Activated CD4-positive, alpha-beta T cell treated with anti-CD3 and anti-CD28 coated beads, Interleukin-2, amount 50 U/mL, for 4 hours (primary cell): ENCODE results near the gene HSD17B12.
"Not testable (repeated sequence)": the region's sequence is repeated elsewhere in the genome, so short reads cannot be mapped to it uniquely, and the experiment has no call there.

Experiments used
- DNase-seq, 2 experiments: peaks; one replicate each; pipeline ENCODE4 v3.0.0-alpha.2; 2020

HSD17B12 gene

GRCh38 chr11:43748095-43748494, 67.6 kb downstream of the HSD17B12 start:
- DNase-seq: no peak

- DNase-seq: no peak
Measured at GRCh38 chr11:43751726-43752125, 71.2 kb downstream of the HSD17B12 start.

GRCh38 chr11:43756575-43756974, 76.0 kb downstream of the HSD17B12 start:
- no peak for DNase-seq

- no peak for DNase-seq
Measured at GRCh38 chr11:43758927-43759326, 78.4 kb downstream of the HSD17B12 start.

- no peak for DNase-seq
Measured at GRCh38 chr11:43760902-43761301, 80.4 kb downstream of the HSD17B12 start.

- DNase-seq: no peak
Measured at GRCh38 chr11:43765194-43765593, 84.7 kb downstream of the HSD17B12 start.

- not testable (repeated sequence) for DNase-seq
Measured at GRCh38 chr11:43768654-43769053, 88.1 kb downstream of the HSD17B12 start.

- DNase-seq: no peak
Measured at GRCh38 chr11:43770173-43770572, 89.6 kb downstream of the HSD17B12 start.

- DNase-seq: no peak
Measured at GRCh38 chr11:43772733-43773132, 92.2 kb downstream of the HSD17B12 start.

GRCh38 chr11:43774786-43775185, 94.2 kb downstream of the HSD17B12 start:
- DNase-seq: no peak

GRCh38 chr11:43779306-43779705, 98.8 kb downstream of the HSD17B12 start:
- DNase-seq: no peak

- no peak for DNase-seq
Measured at GRCh38 chr11:43784301-43784700, 103.8 kb downstream of the HSD17B12 start.

- no peak for DNase-seq
Measured at GRCh38 chr11:43784866-43785265, 104.3 kb downstream of the HSD17B12 start.

GRCh38 chr11:43785318-43785717, 104.8 kb downstream of the HSD17B12 start:
- DNase-seq: no peak

GRCh38 chr11:43786016-43786415, 105.5 kb downstream of the HSD17B12 start:
- no peak for DNase-seq

- DNase-seq: no peak
Measured at GRCh38 chr11:43787824-43788223, 107.3 kb downstream of the HSD17B12 start.

- DNase-seq: no peak
Measured at GRCh38 chr11:43788421-43788820, 107.9 kb downstream of the HSD17B12 start.

GRCh38 chr11:43789700-43790443, 109.3 kb downstream of the HSD17B12 start:
- no peak for DNase-seq

- no peak for DNase-seq
Measured at GRCh38 chr11:43790444-43790794, 109.9 kb downstream of the HSD17B12 start.

- DNase-seq: no peak
Measured at GRCh38 chr11:43797337-43797736, 116.8 kb downstream of the HSD17B12 start.

GRCh38 chr11:43797866-43798265, 117.3 kb downstream of the HSD17B12 start:
- DNase-seq: no peak

GRCh38 chr11:43802509-43802908, 122.0 kb downstream of the HSD17B12 start:
- no peak for DNase-seq

GRCh38 chr11:43803766-43804165, 123.2 kb downstream of the HSD17B12 start:
- no peak for DNase-seq

GRCh38 chr11:43806976-43807375, 126.4 kb downstream of the HSD17B12 start:
- DNase-seq: no peak

- no peak for DNase-seq
Measured at GRCh38 chr11:43810929-43811596, 130.5 kb downstream of the HSD17B12 start.
